ENCODE results near the gene KRTAP10-10. TPM values are rescaled to one million over a fixed set of nuclear protein-coding genes. Genes with fewer than 3 reads are reported as not detected.
A peak's percentile ranks its signal among the peaks of the same experiment; 100 is the strongest.
"Not testable (repeated sequence)": the region's sequence is repeated elsewhere in the genome, so short reads cannot be mapped to it uniquely, and the experiment has no call there.

KRTAP10-10 gene
- total RNA-seq, 1 experiment from 2014 or later: not detected

DNA sequence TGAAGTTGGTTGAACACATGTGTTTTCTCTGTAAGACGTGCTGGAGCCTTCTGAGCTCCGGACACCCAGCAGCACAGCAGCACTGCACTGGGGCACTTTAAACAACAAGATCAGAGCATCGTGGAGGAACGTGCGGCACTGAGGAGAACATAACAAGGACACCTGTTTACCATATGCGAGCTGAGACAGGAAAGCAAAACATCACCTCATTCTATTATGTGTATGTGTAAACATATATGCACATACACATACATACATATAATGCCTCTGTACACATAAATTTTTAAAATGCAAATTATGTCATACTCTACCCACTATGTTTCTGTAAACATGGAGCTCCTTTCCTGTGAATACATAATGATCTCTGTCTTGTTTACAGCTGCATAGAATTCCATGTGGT lies 41.6 kb upstream of the KRTAP10-10 start:
- Mint-ChIP-seq H3K4me1 (ENCODE audit: insufficient read depth, unreplicated experiment) (peaks cover 6% of the 10 kb centered on the region), H3K4me3 (ENCODE audit: unreplicated experiment) (no peak overlapping the region), H3K27ac (ENCODE audit: low read depth, unreplicated experiment) (no peak overlapping the region), H3K27me3 (ENCODE audit: insufficient read depth, unreplicated experiment) (peaks cover 14% of the 10 kb centered on the region), H3K36me3 (ENCODE audit: insufficient read depth, unreplicated experiment) (peaks cover 5% of the 10 kb centered on the region), H3K9me3 (ENCODE audit: unreplicated experiment) (peaks cover 14% of the 10 kb centered on the region)
- DNase-seq (ENCODE audit: unreplicated experiment): no peak
- BruUV-seq (replicated peaks): no TSS peak
- ChIA-PET POLR2A (no interaction called here), CTCF (interaction anchor here (1.3 kb wide), 1 partner anchor 198 kb away, joined by 3 read pairs; no protein-coding TSS in a partner anchor)
- TF ChIP-seq, protein P1, sequence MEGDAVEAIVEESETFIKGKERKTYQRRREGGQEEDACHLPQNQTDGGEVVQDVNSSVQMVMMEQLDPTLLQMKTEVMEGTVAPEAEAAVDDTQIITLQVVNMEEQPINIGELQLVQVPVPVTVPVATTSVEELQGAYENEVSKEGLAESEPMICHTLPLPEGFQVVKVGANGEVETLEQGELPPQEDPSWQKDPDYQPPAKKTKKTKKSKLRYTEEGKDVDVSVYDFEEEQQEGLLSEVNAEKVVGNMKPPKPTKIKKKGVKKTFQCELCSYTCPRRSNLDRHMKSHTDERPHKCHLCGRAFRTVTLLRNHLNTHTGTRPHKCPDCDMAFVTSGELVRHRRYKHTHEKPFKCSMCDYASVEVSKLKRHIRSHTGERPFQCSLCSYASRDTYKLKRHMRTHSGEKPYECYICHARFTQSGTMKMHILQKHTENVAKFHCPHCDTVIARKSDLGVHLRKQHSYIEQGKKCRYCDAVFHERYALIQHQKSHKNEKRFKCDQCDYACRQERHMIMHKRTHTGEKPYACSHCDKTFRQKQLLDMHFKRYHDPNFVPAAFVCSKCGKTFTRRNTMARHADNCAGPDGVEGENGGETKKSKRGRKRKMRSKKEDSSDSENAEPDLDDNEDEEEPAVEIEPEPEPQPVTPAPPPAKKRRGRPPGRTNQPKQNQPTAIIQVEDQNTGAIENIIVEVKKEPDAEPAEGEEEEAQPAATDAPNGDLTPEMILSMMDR (IDR thresholded peaks at IDR 0.05; ENCODE audit: unreplicated experiment): no peak
- intact Hi-C loops (cut with micrococcal nuclease): no loop called here

DNA sequence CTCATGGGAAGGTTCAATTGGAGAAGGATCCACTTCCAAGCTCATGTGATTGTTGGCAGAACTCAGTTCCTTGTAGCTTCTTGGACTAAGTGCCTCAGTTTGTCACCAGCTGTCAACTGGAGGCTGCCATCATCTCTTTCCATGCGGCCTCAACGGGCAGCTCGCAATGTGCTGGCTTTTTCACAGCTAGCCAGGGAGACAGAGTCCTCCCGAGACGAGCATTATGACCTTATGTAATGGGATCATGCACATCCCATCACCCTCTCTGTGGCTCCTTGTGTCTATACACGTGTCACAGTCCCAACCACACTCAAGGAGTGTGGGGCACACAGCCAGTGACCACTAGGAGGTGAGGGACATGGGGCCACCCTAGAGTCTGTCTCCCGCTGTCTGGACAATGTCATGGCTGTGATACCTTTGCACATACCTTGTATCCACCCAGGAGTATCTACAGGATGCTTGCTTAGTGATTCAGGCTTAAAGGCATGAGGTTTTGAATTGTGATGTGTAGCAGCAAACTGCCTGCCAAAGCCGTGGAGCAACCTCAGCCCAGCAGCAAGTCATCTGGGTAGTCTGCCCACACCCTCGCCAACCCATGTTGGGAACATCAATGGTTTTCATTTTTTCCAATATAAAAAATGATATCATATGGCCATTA lies 41.0 kb upstream of the KRTAP10-10 start:
- DNase-seq (ENCODE audit: unreplicated experiment): no peak
- Mint-ChIP-seq H3K36me3 (ENCODE audit: insufficient read depth, unreplicated experiment) (peaks cover 5% of the 10 kb centered on the region), H3K4me1 (ENCODE audit: insufficient read depth, unreplicated experiment) (peaks cover 6% of the 10 kb centered on the region), H3K27ac (ENCODE audit: low read depth, unreplicated experiment) (no peak overlapping the region), H3K9me3 (ENCODE audit: unreplicated experiment) (peaks cover 14% of the 10 kb centered on the region), H3K4me3 (ENCODE audit: unreplicated experiment) (no peak overlapping the region), H3K27me3 (ENCODE audit: insufficient read depth, unreplicated experiment) (peaks cover 17% of the 10 kb centered on the region)
- intact Hi-C loops (cut with micrococcal nuclease): no loop called here
- no TSS peak for BruUV-seq (replicated peaks)
- CTCF ChIA-PET: interaction anchor here (1.1 to 1.3 kb wide), 2 partner anchors 197 to 198 kb away, joined by 3 read pairs; no protein-coding TSS in a partner anchor
- TF ChIP-seq, protein P1 (IDR thresholded peaks at IDR 0.05; ENCODE audit: unreplicated experiment): no peak
- POLR2A ChIA-PET: interaction anchor here (0.7 to 1.5 kb wide), 2 partner anchors 29 to 343 kb away, joined by 3 read pairs; no protein-coding TSS in a partner anchor

DNA sequence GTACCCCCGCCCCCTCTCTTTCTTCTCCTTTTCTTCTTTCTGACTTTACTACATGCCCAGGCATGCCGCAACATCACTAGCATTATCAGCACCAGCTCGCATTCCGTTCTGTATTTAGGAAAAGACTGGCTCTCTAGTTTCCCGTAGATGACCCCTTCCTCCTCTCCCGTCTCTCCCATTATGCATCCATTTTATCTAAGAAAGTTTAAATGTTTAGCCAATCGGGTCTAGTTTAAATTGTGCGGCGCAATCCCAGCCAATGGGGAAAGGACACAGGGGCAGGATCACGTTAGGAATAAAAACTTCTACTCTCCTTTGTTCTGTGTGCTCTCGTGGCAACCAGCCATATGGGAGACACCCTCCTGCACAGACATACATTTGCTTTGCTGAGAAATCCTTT lies 39.1 kb upstream of the KRTAP10-10 start:
- BruUV-seq (replicated peaks): no TSS peak
- peaks cover 26% of the 10 kb centered on the region for H3K27me3 Mint-ChIP-seq (ENCODE audit: insufficient read depth, unreplicated experiment)
- peak; percentile 11 for DNase-seq (ENCODE audit: unreplicated experiment)
- H3K27ac Mint-ChIP-seq (ENCODE audit: low read depth, unreplicated experiment): no peak overlapping the region
- peaks cover 5% of the 10 kb centered on the region for H3K36me3 Mint-ChIP-seq (ENCODE audit: insufficient read depth, unreplicated experiment)
- ChIA-PET POLR2A (no interaction called here), CTCF (no interaction called here)
- TF ChIP-seq, protein P1 (IDR thresholded peaks at IDR 0.05; ENCODE audit: unreplicated experiment): no peak
- peaks cover 14% of the 10 kb centered on the region for H3K9me3 Mint-ChIP-seq (ENCODE audit: unreplicated experiment)
- H3K4me1 Mint-ChIP-seq (ENCODE audit: insufficient read depth, unreplicated experiment): peaks cover 6% of the 10 kb centered on the region
- no peak overlapping the region for H3K4me3 Mint-ChIP-seq (ENCODE audit: unreplicated experiment)
- intact Hi-C loops (cut with micrococcal nuclease): no loop called here

DNA sequence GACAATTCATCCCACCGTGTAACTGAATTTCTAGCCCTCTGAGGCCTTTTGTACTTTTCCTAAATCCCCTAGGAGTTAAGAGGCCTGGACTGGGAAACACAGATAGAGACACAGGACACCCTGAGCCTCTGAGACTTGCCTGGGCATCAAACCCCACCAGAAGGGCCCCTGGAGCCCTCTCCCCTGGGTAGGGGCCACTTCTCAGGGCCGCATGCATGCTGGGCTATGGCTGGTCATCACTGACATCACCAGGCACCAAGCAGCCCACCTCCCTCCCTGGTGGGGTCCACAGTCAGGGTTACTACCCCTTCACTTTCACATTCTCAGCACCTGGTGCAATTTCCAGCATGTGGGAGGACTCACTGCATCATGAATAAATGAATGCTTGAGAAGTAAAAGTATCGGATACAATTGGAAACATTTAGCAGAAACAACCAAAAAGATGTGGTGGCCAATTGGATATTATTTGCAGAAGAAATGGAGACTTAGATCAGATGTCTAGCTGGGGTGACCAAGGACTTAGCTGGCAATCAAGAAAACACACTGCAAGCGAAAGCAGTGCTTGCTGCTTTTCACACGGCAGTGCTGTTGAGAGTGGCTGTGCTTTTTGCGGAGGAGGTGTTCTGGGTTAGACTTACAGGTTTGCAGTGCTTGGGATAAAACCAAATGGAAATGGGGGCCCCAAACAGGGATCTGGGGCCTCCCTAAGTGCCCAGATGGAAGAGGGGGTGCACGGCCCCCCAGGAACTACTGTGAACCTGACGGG lies 37.7 kb upstream of the KRTAP10-10 start:
- intact Hi-C loops (cut with micrococcal nuclease): no loop called here
- Mint-ChIP-seq H3K36me3 (ENCODE audit: insufficient read depth, unreplicated experiment) (peaks cover 5% of the 10 kb centered on the region), H3K27me3 (ENCODE audit: insufficient read depth, unreplicated experiment) (peaks cover 36% of the 10 kb centered on the region), H3K4me1 (ENCODE audit: insufficient read depth, unreplicated experiment) (peaks cover 6% of the 10 kb centered on the region), H3K27ac (ENCODE audit: low read depth, unreplicated experiment) (no peak overlapping the region), H3K9me3 (ENCODE audit: unreplicated experiment) (peaks cover 14% of the 10 kb centered on the region), H3K4me3 (ENCODE audit: unreplicated experiment) (no peak overlapping the region)
- ChIA-PET POLR2A (no interaction called here), CTCF (no interaction called here)
- no peak for DNase-seq (ENCODE audit: unreplicated experiment)
- TF ChIP-seq, protein P1 (IDR thresholded peaks at IDR 0.05; ENCODE audit: unreplicated experiment): no peak
- no TSS peak for BruUV-seq (replicated peaks)

DNA sequence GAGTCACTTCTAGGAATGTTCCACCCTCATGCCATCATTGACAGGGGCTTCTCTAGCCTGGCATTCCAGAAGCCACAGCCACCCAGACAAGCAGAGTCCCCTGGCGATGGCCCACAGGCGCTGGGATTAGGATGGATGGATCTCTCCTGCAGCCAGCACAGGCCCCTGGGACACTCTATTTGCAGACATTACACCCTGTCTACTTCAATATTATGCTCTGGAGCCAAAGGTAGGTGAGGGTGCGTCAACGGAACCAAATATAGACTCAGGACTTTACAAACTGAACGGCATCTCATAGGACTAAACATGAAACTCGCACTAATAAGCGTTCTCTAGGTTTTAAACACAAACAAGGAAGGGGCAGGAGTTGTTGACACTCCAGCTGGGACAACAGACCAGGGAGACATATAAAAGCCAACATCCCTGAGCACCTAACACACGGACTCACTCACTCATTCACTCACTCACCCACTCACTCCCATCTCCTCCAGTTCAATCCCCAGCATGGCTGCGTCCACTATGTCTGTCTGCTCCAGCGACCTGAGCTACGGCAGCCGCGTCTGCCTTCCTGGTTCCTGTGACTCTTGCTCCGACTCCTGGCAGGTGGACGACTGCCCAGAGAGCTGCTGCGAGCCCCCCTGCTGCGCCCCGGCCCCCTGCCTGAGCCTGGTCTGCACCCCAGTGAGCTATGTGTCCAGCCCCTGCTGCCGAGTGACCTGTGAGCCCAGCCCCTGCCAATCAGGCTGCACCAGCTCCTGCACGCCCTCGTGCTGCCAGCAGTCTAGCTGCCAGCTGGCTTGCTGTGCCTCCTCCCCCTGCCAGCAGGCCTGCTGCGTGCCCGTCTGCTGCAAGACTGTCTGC lies 36.8 kb upstream of the KRTAP10-10 start, which contains the start of gene KRTAP10-7:
Gene KRTAP10-7 (plus strand): TSS at position 480 of the 861 bp plus-strand sequence. CDS start 25 bp downstream, at position 505.
- H3K4me1 Mint-ChIP-seq (ENCODE audit: insufficient read depth, unreplicated experiment); BruUV-seq (replicated peaks); DNase-seq (ENCODE audit: unreplicated experiment); intact Hi-C loops (cut with micrococcal nuclease); H3K36me3 Mint-ChIP-seq (ENCODE audit: insufficient read depth, unreplicated experiment); H3K4me3 Mint-ChIP-seq (ENCODE audit: unreplicated experiment); H3K27ac Mint-ChIP-seq (ENCODE audit: low read depth, unreplicated experiment); POLR2A ChIA-PET: not testable (repeated sequence)
- H3K27me3 Mint-ChIP-seq (ENCODE audit: insufficient read depth, unreplicated experiment): peaks cover 45% of the 10 kb centered on the region
- peaks cover 14% of the 10 kb centered on the region for H3K9me3 Mint-ChIP-seq (ENCODE audit: unreplicated experiment)
- CTCF ChIA-PET: interaction anchor here (0.7 kb wide), 1 partner anchor 27 kb away, joined by 4 read pairs; no protein-coding TSS in a partner anchor
